Measurements from ENCODE around the gene PRSS27.

Gene PRSS27

DNA sequence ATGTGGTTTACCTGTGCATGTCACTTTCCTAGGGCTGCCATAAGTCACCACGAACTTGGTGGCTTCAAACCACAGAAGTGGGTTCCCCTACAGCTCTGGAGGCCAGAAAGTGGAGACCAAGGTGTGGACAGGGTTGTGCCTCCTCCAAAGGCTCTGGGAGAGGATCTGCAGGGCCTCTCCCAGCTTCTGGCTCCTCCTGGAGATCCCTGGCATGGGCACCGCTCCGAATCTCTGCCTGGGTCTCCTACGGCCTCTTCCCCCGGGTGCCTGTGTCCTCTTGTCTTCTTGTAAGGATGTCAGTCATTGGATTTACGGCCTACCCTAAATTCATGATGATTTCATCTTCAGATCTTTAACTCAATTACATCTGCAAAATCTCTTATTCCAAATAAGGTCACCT, 29.9 kb upstream of the PRSS27 start:
- DNase-seq = no peak

DNA sequence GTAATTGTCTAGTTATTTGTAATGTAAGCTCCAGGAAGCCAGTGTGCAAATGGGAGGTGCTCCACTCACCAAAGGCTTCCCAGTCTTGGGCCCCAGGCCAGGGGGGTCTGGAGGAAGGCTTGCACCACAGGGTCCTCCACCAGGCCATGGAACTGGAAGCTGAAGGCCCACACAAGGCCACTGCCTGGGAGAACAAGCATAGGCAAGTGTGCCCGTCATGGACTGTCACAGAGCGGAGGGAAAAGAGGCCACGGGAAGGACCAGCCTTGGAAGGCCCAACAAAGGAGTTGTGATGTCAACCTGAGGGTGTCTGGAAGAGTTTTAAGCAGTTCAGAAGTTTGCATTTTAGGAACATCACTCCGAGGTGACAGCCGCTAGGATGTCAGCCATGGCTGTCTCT, 29.5 kb upstream of the PRSS27 start:
- DNase-seq = no peak

DNA sequence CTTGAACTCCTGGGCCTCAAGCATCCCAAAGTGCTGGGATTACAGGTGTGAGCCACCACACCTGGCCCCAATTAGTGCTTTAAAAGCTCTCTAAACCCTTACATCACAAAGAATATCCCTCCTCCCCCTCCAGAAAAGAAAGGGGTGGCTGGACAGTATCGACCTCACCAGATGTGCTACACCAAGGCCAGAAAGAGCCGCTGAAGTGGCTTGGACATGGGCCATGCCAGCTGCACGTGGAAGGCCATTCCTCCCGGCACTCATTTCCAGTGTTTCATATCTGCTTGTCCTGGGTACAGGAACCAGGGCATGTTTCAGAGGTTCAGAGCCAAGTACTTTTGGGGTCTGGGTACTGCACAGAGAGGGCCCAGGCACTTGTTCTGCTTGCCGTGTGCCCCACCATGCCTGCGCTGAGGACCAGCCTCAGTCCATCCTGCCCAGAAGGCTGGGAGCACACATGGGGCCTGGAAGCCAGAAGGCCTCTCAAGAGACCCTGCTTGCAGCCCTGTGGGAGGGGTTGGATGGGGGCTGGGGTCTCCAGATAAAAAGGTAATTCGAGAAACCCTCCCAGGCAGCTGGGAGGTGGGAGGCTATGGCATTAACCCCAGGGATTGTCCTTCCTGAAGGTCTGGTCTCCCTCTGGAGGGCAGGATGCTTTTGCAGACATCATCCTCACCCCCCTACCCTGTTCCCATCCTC, 28.9 kb upstream of the PRSS27 start:
- DNase-seq = no peak

DNA sequence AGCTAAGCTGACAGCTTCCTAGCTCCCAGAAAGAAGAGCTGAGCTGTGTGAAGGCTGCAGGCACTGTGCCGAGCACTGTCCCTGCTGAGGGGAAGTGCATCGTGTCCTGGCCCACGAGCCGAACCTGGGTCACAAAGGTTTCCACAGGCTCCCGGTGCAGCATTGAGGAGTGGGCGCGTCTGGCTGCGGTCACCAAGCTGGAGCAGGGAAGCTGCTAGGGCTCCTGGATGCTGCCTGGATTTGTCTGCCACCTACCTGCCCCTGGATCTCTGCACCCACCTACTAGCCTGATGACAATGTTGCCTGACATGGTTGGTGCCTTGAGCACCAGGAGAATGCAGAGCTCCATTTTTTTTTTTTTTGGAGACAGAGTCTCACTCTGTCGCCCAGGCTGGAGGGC, 25.9 kb upstream of the PRSS27 start:
- no peak for DNase-seq

DNA sequence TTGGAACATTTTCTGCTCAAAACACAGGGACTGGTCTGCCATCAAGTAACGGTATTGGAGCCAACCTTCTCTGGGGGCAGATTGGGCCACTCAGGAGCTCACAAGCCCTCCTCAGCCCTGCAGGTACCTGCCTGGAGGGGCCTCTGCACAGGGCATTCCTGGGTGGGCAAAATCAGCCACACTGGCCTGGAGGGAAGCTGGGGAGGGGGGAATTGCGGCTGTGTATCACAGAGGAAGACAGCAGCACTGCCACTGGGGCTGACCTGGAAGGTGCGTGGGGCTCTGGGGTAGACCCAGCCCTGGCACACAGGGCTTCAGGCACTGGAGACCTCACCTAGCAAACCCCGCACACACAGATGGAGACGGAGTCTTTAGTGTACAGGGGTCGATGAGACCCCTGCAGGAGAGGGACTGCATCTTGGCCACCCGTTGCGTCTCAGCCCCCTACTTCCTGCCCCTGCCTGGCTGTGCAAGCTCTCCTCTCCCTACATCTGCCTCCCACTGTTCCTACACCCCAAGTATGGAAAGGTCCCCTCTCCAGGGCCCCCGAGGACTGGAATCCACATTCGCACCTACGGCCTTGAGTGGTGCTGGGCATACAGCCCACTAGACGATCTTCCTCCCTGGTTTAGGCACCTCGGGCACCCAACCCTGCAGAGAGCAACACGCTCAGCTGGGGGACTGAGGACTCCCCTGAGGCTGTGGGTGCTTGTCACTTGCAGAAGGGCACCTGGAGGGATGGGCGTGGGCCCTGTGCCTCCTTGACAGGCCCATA, 25.3 kb upstream of the PRSS27 start:
- no peak for DNase-seq

DNA sequence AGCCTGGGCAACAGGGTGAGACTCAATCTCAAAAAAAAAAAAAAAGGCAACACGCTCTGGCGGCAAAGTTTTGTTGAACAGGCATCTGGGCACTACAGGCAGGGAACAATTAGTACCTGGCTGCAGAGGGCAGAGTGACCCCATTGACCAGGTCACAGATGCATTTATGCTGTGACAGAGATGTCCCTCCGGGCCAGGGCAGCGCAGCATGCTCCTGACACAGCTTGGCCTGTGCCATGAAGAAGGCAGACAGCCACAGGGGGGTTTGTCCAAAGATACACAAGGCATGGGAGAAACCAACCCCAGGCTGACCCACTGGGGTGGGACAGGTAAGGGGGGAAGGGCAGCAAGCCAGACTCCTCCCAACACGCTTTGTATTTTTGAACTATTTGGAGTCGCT, 24.7 kb upstream of the PRSS27 start:
- no peak for DNase-seq

DNA sequence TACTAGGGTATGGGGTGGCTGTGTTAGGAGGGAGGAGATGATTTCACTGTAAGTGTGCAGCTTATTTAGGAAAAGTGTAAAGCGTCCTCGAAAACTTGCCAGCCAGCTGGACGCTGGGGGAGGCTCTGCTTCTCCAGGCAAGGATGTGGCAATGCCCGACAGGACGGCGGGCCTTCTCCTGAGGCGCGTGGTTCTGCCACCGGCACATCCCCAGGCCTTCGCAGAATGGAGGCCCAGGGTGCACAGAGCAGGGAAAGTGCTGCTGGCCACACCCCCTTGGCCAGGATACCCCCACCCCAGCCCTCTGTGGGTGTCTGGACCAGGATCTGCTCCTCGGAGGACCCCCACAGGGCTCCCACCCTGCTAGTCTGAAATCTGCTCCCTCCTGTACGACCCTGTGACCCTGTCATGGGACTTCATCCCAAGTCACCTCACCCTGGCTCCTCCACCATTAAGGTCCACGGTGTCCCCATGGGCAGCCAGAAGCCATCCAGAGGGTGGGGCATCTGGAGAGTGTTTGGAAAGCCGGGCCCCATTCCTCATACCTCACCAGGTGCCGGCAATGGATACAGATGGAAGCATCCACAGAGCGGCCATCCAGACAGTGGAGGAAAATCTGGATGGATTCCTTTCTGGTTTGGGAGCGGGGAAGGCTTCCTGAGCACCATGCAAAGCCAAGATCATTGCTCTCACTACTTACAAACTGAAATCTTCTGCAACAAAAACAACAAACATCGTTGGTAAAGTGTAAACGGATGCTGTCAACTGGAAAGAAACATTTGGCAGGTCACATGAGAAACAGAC, 23.2 kb upstream of the PRSS27 start:
- no peak for DNase-seq

DNA sequence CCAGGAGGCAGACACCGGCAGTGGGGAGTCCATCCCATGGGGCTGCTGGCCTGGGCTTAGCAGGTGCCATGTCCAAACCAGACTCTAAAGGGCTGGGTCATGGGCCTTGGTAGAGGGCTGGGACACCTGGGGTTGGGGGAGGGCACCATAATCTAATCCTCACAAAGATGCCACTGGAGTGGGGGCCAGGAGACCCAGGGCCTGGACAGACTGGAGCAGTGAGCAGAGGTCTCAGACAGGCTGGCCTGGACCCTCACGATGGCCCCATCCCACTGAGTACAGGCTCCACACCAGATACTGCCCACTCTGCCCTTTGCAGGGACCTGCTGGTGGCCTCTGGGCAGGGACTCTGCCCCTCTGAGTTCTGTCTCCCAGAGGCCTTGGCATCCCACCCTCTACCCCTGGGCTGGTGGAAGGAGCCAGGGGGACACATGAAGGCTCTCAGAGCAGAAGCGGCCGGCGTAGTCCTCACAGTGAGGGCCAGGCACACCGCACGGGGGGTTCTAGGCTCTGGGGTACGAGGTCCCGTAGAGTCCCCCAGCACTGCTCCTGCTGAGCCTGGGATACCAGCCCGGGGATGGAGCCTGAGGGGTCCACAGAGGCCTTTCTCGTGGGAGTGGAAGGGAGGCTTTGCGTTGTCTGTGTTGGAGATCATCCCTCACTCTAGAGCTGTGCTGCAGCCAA, 22.4 kb upstream of the PRSS27 start:
- no peak for DNase-seq

DNA sequence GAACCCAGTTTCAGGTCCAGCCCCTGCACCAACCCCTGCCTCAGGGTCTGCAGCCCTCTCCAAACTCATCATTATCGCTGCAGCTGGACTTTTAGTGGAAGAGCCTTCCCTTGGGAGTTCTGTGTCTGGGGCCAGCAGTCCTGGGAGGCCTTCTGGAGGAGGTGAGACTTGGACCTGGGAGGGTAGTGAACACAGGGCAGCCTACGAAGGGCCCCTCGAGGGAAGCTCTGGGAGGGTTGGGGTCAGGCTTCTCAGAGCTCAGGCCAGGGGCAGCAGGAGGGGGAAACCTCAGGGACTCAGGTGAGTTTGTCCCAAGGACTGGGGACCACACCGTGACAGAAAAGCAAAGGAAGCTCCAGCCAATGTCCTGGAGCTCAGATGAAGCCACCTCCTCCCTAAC, 21.1 kb upstream of the PRSS27 start:
- no peak for DNase-seq

DNA sequence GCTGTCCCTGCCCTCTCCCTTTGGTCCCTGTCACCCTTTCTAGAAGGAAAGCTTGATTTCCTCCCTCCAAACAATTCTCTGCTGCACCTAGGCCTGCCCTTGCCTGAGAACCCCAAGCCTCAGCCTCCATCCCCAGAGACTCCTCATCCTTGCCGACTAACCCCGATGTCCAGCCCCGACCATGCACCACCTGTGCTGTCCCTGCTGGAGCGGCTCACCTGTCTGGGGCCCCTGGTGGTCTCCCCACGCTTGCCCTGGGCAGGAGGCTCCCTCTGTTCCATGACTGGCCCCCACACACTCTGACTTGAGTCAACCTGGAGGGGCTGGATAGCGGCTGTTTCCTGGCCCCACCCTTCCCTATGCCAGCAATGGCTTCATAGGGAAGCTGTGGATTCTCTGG, 20.5 kb upstream of the PRSS27 start:
- no peak for DNase-seq

DNA sequence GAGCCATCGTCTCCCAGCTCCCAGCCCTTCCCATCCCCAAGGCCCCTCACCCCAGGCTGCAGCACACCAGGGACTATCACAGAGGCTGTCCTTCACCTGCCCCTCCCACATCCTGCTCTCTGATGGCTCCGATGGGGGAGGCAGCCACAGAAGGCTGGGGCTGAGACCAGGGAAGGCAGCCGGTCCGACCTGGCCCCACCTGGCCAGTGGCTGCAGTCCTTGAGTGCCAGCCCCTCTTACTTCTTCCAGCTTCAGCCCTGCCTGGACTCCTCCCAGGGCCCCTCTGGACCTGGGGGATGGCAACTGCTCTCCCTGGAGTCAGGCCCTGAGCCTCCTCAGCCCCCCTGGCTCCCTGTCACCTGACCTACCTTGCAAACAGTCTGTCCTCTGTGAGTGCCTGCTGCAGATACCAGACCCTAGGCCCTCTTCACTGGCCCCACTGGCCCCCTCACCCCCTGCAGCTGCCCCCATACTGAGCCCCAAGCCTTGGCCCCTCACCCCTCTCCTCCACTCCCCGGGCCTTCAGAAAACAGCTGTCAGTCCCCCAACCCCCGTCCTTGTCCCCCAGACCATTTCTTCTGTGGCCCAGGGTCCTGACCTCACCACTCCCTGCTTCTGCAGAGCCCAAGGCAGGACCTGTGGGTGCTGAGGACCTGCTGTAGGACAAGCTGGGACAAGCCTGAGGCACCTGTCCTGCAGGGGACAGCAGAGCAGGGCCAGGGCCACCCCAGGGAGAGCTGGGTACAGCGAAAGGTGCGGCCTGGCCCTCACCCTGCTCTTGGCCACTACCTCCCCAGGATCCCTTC, 19.8 kb upstream of the PRSS27 start:
- no peak for DNase-seq

DNA sequence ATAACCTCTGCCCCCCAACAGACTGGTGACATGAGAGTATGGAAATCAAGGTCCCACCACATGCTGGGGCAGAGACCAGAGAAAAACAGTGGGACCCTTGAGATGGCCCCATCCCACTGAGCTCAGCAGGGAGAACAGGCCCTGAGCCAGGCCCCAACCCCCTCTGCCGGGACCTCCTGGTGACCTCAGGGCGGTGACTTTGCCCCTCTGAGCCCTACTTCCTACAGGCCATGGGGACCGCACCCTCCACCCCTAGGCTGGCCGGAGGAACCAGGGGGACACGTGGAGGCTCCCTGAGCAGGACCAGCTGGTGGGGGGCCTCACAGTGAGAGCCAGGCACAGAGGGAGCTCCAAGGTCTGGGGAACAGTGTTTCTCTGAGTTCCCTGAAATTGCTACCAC, 18.6 kb upstream of the PRSS27 start:
- no peak for DNase-seq

DNA sequence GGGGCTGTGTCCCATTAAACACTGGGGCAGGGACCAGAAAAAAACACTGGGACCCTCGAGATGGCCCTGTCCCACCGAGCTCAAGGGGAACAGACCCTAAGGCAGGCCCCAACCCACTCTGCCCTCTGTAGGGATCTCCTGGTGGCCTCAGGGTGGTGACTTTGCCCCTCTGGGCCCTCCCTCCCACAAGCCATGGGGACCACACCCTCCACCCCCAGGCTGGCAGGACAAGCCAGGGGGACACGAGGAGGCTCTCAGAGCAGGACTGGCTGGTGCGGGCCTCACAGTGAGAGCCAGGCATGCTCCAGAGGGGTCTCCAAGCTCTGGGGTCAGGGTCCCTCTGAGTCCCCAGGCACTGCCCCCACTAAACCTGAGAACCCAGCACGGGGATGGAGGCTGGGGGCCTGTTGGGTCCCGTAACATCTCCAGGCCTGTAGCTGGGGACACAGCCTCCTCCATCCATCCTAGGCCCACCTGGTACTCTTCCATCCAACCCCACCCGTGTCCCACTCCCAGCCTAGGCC, 17.9 kb upstream of the PRSS27 start:
- no peak for DNase-seq

DNA sequence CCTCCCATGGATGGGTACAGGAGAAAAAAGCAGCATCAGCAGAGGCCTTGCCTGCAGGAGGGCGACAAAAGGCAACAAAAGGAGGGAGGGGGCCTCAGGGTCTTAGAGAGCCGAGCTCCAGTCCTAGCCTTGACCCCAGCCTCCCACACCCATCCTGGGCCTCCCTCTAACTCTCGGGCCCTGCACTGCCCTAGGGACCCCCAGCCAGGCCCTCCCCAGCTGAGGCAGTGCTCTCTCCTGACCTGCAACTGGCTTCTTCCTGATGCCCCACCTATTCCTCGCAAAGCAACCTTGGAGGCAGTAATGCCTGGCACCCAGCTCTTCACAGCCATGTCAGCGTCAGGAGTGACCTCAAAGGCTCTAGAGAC, 17.2 kb upstream of the PRSS27 start:
- DNase-seq = no peak

DNA sequence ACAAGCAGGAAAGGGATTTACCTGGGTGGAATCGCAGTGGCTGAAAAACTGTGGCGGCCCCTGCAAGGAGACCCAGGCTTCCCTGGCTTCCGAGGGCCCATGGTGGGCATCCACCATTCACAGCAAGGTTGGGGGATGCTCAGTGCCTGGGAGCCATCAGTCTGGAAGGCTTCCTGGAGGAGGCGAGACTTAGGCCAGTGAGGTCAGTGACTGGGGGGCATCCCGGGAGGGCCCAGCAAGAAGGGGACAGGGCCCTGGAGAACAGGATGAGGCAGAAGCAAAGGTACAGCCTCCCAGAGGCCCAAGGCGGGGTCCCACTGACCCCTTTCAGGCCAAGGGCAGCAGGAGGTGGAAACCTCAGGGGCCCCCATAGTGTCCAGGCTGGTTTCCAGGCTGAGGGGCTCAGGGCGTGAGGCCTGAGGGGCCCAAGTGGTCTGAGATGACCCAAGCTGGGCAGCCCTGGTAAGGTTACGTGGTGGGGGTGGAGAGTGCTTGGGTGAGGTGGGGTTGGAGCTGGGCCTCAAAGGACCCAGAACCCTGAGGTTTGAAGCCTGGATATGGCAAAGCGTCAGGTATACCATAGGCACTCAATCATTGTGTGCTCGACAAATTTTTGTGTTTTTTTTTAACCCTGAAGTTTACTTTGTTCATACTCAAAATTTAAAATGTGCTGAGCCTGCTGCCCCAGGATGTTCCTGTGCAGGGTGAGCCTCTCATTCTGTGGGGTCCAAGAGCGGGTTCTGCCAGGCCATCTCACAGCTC, 16.6 kb upstream of the PRSS27 start:
- DNase-seq = no peak

DNA sequence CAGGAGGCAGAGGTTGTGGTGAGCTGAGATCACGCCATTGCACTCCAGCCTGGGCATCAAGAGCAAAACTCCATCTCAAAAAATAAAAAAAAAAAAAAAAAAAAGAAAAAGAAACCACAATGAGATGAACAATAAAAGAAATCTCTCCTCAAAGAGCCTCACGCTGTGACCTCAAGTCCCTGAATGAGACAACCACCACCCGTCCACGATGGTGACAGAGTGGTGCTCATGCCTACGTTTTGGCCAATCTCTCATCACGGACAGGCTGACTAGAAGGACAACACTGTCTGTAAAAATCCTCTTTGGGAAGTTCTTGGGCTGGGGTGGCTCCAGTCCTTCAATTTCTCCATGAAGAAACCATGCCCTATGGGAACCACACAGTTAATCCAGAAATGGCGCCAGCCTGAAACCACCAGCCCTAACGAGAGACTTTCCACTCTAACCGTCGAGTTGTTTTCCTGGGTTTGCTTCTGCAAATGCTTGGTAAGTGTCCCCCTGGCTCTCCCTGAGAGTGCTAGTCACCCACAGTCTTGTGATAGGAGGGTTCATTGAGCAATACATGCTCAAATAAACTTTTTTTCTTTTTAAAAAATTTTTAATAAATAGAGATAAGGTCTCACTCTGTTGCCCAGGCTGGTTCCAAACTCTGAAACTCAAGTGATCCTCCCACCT, 15.0 kb upstream of the PRSS27 start:
- no peak for DNase-seq

DNA sequence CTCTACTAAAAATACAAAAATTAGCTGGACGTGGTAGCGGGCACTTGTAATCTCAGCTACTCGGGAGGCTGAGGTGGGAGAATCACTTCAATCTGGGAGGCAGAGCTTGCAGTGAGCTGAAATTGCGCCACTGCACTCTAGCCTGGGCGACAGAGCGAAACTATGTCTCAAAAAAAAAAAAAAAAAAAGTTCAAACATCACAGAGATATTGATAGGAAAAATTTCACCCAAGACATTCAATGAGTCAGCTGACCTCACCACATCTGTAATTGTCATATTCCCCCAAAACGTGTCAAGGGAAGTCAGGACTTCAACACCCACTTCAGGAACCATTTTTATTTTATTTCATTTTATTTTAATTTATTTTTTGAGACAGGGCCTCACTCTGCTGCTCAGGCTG, 8.0 kb upstream of the PRSS27 start:
- DNase-seq = no peak

DNA sequence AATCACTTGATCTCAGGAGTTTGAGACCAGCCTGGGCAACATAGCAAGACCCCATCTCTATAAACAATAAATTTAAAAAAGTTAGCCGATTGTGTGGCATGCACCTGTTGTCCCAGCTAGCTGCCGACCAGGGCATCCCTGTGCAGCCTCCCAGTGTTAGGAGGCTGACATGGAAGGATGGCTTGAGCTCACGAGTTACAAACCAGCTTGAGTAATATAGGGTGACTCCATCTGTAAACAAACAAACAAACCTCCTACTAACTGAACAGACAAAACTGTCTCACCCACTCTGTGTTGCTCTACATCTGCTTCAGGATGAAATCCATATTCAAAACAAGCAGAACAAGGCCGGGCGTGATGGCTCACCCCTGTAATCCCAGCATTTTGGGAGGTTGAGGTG, 6.9 kb upstream of the PRSS27 start:
- DNase-seq = no peak

DNA sequence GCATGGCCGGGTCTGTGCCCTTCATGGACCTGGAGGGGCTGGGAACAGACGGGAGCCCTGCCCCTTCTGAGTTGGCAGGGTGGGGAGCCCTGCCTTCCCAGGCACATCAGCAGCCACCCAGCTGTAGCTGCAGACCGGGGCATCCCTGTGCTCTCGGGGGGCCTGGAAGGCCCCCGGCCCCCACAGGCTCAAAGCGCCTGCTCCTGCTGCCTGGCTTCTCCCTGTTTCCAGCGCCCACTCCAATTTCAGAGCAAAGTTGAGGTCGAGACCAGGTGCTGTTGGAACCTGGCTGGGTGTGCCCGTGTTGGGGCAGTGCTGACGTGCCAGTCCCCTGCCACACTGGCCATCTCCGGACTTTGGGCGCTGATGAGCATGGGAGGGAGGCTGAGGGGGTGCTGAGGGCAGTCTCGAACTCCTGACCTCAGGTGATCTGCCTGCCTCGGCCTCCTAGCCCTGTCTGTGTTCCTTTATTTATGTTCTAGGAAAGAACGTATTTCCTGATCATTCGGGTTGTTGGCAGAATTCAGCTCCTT, 4.9 kb upstream of the PRSS27 start:
- no peak for DNase-seq

DNA sequence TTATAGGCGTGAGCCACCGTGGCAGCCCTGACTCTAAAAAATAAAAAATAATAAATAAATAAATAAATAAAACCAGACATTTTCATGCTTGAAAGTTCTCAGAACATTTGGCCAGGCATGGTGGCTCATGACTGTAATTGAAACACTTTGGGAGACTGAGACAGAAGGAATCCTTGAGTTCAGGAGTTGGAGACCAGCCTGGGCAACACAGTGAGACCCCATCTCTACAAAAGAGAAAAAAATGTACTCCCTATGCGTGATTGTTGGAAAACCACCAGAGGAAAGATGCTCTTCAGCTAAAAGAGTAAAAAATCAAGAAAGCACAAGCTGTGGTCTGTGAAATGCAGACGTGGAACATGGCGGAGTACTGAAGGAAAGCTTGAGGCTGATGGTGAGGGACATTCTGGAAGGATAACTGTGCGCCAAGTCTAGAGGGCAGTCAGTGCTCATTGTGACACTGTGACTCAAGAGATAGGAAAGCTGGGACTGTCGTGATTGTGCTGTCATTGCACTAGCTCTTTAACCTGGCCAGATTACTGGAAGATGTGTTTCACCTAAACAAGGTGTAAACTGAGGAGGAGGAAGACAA, 4.2 kb upstream of the PRSS27 start:
- no peak for DNase-seq
